SU-DHL-6 (cell line): ENCODE results near the gene SEPTIN3.

Source experiments
- H2AFZ ChIP-seq: fragments of 200-600 bp; sonication (generic); 2 replicates; pipeline ENCODE4 v1.6.1; 2014; ENCODE audit warnings: low read depth, mild to moderate bottlenecking, moderate library complexity, mixed read lengths, antibody characterized with exemption, low read length; ENCODE audit not compliant: severe bottlenecking
- H3F3A ChIP-seq: fragments of 200-600 bp; shearing (Covaris generic); 2 replicates; pipeline ENCODE4 v1.6.0; 2016; ENCODE audit warnings: antibody characterized with exemption, mild to moderate bottlenecking; ENCODE audit not compliant: insufficient read depth
- H3K27ac ChIP-seq: fragments of 200-600 bp; sonication (generic); 2 replicates; pipeline ENCODE4 v1.5.1; 2016; ENCODE audit warnings: low read depth, mild to moderate bottlenecking, low read length, moderate library complexity, mixed read lengths
- H3K27me3 ChIP-seq: fragments of 200-600 bp; sonication (generic), shearing (Covaris generic); 2 replicates; pipeline ENCODE4 v1.6.0; 2014; ENCODE audit warnings: mild to moderate bottlenecking, low read length
- H3K36me3 ChIP-seq: fragments of 200-600 bp; sonication (generic); 2 replicates; pipeline ENCODE4 v1.6.1; 2014; ENCODE audit warnings: mild to moderate bottlenecking, low read length, mixed read lengths
- H3K4me2 ChIP-seq: fragments of 300-600, 200-600 bp; shearing (Covaris generic), sonication (generic); 2 replicates; pipeline ENCODE4 v1.6.0; 2014; ENCODE audit warnings: low read length, low read depth, mild to moderate bottlenecking; ENCODE audit not compliant: poor library complexity, severe bottlenecking
- H3K4me3 ChIP-seq: fragments of 200-600 bp; sonication (generic); 2 replicates; pipeline ENCODE4 v1.5.1; 2014; ENCODE audit warnings: antibody characterized with exemption, low read length, mild to moderate bottlenecking, mixed read lengths; ENCODE audit not compliant: insufficient read depth, poor library complexity, severe bottlenecking
- H3K79me2 ChIP-seq: fragments of 200-600 bp; sonication (generic); 2 replicates; pipeline ENCODE4 v1.6.1; 2014; ENCODE audit warnings: mild to moderate bottlenecking, low read length, moderate library complexity; ENCODE audit not compliant: insufficient read depth
- H3K9ac ChIP-seq: fragments of 200-600 bp; sonication (generic); 2 replicates; pipeline ENCODE4 v1.7.0; 2014; ENCODE audit warnings: mild to moderate bottlenecking, low read length
- H3K9me2 ChIP-seq: fragments of 200-600 bp; sonication (generic); replicated peaks from 2 replicates; pipeline ENCODE4 v1.6.1; 2014; ENCODE audit warnings: low read length; ENCODE audit not compliant: insufficient read depth
- H3K9me3 ChIP-seq: fragments of 200-600 bp; sonication (generic); 2 replicates; pipeline ENCODE4 v1.6.1; 2014; ENCODE audit warnings: low read length, mixed read lengths; ENCODE audit not compliant: insufficient read depth
- H4K20me1 ChIP-seq: fragments of 200-600 bp; sonication (generic); 2 replicates; pipeline ENCODE4 v1.6.1; 2014; ENCODE audit warnings: low read depth, mild to moderate bottlenecking, antibody characterized with exemption, low read length, moderate library complexity, mixed read lengths
- EZH2phosphoT487 ChIP-seq: fragments of 200-600 bp; sonication (generic), shearing (Covaris generic); conservative IDR thresholded peaks from 2 replicates; pipeline ENCODE4 v1.6.1; 2018; ENCODE audit warnings: mild to moderate bottlenecking, antibody characterized with exemption, low read length, moderate library complexity, mixed read lengths
- TF ChIP-seq, protein P1 (sequence below): fragments of 200-600 bp; sonication (generic); IDR thresholded peaks from one replicate; pipeline ENCODE4 v1.5.1; 2017; ENCODE audit warnings: antibody characterized with exemption, mild to moderate bottlenecking, low read length, moderate library complexity; ENCODE audit not compliant: insufficient read depth, poor library complexity, severe bottlenecking

Gene SEPTIN3

GRCh38 chr22:42010778-42011177 lies 41.5 kb downstream of the SEPTIN3 start:
- peaks cover 16% of the 10 kb centered on the region; the same call in 1 of the 2 replicates for H3K9me3 ChIP-seq
- no peaks in the 10 kb centered on the region for H3K27me3 ChIP-seq
- no peaks in the 10 kb centered on the region for H3K9me2 ChIP-seq
- H3K27ac ChIP-seq, result no peak overlapping the region
- no peak overlapping the region for H3K9ac ChIP-seq
- H3K4me3 ChIP-seq, result no peak overlapping the region
- H3K36me3 ChIP-seq, result no peaks in the 10 kb centered on the region
- H3K79me2 ChIP-seq, result no peaks in the 10 kb centered on the region
- no peak overlapping the region for H2AFZ ChIP-seq
- no peak for TF ChIP-seq EZH2phosphoT487
- TF ChIP-seq, protein P1, sequence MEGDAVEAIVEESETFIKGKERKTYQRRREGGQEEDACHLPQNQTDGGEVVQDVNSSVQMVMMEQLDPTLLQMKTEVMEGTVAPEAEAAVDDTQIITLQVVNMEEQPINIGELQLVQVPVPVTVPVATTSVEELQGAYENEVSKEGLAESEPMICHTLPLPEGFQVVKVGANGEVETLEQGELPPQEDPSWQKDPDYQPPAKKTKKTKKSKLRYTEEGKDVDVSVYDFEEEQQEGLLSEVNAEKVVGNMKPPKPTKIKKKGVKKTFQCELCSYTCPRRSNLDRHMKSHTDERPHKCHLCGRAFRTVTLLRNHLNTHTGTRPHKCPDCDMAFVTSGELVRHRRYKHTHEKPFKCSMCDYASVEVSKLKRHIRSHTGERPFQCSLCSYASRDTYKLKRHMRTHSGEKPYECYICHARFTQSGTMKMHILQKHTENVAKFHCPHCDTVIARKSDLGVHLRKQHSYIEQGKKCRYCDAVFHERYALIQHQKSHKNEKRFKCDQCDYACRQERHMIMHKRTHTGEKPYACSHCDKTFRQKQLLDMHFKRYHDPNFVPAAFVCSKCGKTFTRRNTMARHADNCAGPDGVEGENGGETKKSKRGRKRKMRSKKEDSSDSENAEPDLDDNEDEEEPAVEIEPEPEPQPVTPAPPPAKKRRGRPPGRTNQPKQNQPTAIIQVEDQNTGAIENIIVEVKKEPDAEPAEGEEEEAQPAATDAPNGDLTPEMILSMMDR, result no peak
- H3F3A ChIP-seq, result no peaks in the 10 kb centered on the region
- no peak overlapping the region for H3K4me2 ChIP-seq
- H4K20me1 ChIP-seq, result no peaks in the 10 kb centered on the region

- TF ChIP-seq, protein P1, result no peak
- no peak for TF ChIP-seq EZH2phosphoT487
- H3K79me2 ChIP-seq, result no peaks in the 10 kb centered on the region
These were observed 44.1 kb downstream of the SEPTIN3 start for GRCh38 chr22:42013385-42013784.

DNA sequence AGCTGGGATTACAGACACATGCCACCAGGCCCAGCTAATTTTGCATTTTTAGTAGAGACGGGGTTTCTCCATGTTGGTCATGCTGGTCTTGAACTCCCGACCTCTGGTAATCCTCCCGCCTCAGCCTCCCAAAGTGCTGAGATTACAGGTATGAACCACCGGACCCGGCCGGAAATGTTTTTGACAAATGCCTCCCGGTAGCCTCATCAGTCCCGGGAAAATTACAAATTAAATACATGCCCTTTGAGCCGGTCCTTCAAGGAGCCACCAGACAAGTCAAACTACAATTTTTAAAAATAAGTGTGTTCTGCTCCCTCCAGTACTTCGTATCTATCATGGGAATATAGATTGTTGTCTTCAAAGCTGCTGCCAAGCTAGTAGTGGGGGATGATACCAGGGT lies 46.9 kb downstream of the SEPTIN3 start:
- H3K9ac ChIP-seq, result no peak overlapping the region
- no peaks in the 10 kb centered on the region for H3K27me3 ChIP-seq
- no peaks in the 10 kb centered on the region for H3K79me2 ChIP-seq
- H3K36me3 ChIP-seq, result no peaks in the 10 kb centered on the region
- H3K9me3 ChIP-seq, result no peaks in the 10 kb centered on the region
- H3K4me2 ChIP-seq, result no peak overlapping the region
- no peak overlapping the region for H3K27ac ChIP-seq
- no peaks in the 10 kb centered on the region for H3K9me2 ChIP-seq
- H4K20me1 ChIP-seq, result no peaks in the 10 kb centered on the region
- no peak for TF ChIP-seq EZH2phosphoT487
- TF ChIP-seq, protein P1, result no peak
- no peak overlapping the region for H2AFZ ChIP-seq
- H3K4me3 ChIP-seq, result no peak overlapping the region
- H3F3A ChIP-seq, result no peaks in the 10 kb centered on the region

More at GRCh38 chr22:42013385-42013784, 44.1 kb downstream of the SEPTIN3 start:
- H3K4me3 ChIP-seq, result no peak overlapping the region
- H3K27me3 ChIP-seq, result no peaks in the 10 kb centered on the region
- H3K9ac ChIP-seq, result no peak overlapping the region
- no peak overlapping the region for H2AFZ ChIP-seq
- no peaks in the 10 kb centered on the region for H4K20me1 ChIP-seq
- no peak overlapping the region for H3K4me2 ChIP-seq
- H3K27ac ChIP-seq, result no peak overlapping the region
- no peaks in the 10 kb centered on the region for H3K36me3 ChIP-seq
- H3K9me3 ChIP-seq, result peaks cover 16% of the 10 kb centered on the region; the same call in 1 of the 2 replicates
- no peaks in the 10 kb centered on the region for H3K9me2 ChIP-seq
- H3F3A ChIP-seq, result no peaks in the 10 kb centered on the region

- TF ChIP-seq, protein P1, result no peak
- TF ChIP-seq EZH2phosphoT487, result no peak
- no peak overlapping the region for H3K9ac ChIP-seq
These were observed 49.0 kb downstream of the SEPTIN3 start for GRCh38 chr22:42018224-42018623.

More at GRCh38 chr22:42018224-42018623, 49.0 kb downstream of the SEPTIN3 start:
- no peak overlapping the region for H3K4me2 ChIP-seq
- no peaks in the 10 kb centered on the region for H3K9me2 ChIP-seq
- no peaks in the 10 kb centered on the region for H3K79me2 ChIP-seq
- no peaks in the 10 kb centered on the region for H3K27me3 ChIP-seq
- no peaks in the 10 kb centered on the region for H3F3A ChIP-seq
- no peak overlapping the region for H2AFZ ChIP-seq
- no peaks in the 10 kb centered on the region for H3K9me3 ChIP-seq
- no peaks in the 10 kb centered on the region for H4K20me1 ChIP-seq
- H3K27ac ChIP-seq, result no peak overlapping the region
- no peak overlapping the region for H3K4me3 ChIP-seq
- H3K36me3 ChIP-seq, result no peaks in the 10 kb centered on the region
